Measurements from ENCODE around the gene NET1.

Gene NET1

GRCh38 chr10:5493691-5494090 is 81.3 kb downstream of the NET1 start:
- H3K9ac ChIP-seq = no peak overlapping the region
- no peak overlapping the region for H2AFZ ChIP-seq (ENCODE audit: low read depth)
- no peak overlapping the region for H3K27ac ChIP-seq
- no peaks in the 10 kb centered on the region for H3K27me3 ChIP-seq (ENCODE audit: insufficient read depth, low read depth)
- no peak overlapping the region for H3K4me3 ChIP-seq (IDR thresholded peaks at IDR 0.05; ENCODE audit: insufficient read depth, low read depth, low read length)
- H3K79me2 ChIP-seq (ENCODE audit: insufficient read depth, low read depth) = no peaks in the 10 kb centered on the region
- H3K4me1 ChIP-seq (ENCODE audit: low read depth, poor library complexity, severe bottlenecking) = no peaks in the 10 kb centered on the region
- no peak overlapping the region for H3K4me2 ChIP-seq
- no peaks in the 10 kb centered on the region for H4K20me1 ChIP-seq (ENCODE audit: insufficient read depth)
- TF ChIP-seq, protein P1, sequence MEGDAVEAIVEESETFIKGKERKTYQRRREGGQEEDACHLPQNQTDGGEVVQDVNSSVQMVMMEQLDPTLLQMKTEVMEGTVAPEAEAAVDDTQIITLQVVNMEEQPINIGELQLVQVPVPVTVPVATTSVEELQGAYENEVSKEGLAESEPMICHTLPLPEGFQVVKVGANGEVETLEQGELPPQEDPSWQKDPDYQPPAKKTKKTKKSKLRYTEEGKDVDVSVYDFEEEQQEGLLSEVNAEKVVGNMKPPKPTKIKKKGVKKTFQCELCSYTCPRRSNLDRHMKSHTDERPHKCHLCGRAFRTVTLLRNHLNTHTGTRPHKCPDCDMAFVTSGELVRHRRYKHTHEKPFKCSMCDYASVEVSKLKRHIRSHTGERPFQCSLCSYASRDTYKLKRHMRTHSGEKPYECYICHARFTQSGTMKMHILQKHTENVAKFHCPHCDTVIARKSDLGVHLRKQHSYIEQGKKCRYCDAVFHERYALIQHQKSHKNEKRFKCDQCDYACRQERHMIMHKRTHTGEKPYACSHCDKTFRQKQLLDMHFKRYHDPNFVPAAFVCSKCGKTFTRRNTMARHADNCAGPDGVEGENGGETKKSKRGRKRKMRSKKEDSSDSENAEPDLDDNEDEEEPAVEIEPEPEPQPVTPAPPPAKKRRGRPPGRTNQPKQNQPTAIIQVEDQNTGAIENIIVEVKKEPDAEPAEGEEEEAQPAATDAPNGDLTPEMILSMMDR (conservative IDR thresholded peaks at IDR 0.05; ENCODE audit: low read depth, low read length) = no peak
- no peaks in the 10 kb centered on the region for H3K36me3 ChIP-seq (ENCODE audit: insufficient read depth)

DNA sequence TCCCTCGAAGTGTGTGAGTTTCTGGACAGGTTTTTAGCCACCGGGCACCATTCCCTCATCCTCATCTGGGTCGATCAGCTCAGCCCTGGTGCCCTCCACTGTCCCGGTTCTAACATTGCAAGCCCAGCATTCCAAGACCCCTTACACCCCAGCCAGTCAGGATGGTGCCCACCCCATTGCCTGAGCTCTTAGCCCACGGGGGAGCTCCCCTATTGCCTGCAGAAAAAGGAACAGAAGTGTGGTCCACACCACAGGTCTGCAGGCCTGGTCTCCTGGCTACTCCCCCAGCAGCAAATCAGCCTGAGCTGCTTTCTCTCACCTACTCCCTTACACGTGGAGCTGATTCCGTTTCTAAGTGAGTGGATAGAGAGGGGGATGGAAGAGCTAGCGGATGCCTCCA is 82.3 kb downstream of the NET1 start:
- Histone ChIP-seq H3K79me2 (ENCODE audit: insufficient read depth, low read depth) (no peaks in the 10 kb centered on the region), H3K27me3 (ENCODE audit: insufficient read depth, low read depth) (no peaks in the 10 kb centered on the region), H2AFZ (ENCODE audit: low read depth) (no peak overlapping the region), H3K36me3 (ENCODE audit: insufficient read depth) (no peaks in the 10 kb centered on the region), H4K20me1 (ENCODE audit: insufficient read depth) (no peaks in the 10 kb centered on the region), H3K9ac (no peak overlapping the region), H3K4me2 (no peak overlapping the region), H3K4me3 (IDR thresholded peaks at IDR 0.05; ENCODE audit: insufficient read depth, low read depth, low read length) (no peak overlapping the region), H3K27ac (no peak overlapping the region), H3K4me1 (ENCODE audit: low read depth, poor library complexity, severe bottlenecking) (no peaks in the 10 kb centered on the region)
- TF ChIP-seq, protein P1 (conservative IDR thresholded peaks at IDR 0.05; ENCODE audit: low read depth, low read length) = no peak

DNA sequence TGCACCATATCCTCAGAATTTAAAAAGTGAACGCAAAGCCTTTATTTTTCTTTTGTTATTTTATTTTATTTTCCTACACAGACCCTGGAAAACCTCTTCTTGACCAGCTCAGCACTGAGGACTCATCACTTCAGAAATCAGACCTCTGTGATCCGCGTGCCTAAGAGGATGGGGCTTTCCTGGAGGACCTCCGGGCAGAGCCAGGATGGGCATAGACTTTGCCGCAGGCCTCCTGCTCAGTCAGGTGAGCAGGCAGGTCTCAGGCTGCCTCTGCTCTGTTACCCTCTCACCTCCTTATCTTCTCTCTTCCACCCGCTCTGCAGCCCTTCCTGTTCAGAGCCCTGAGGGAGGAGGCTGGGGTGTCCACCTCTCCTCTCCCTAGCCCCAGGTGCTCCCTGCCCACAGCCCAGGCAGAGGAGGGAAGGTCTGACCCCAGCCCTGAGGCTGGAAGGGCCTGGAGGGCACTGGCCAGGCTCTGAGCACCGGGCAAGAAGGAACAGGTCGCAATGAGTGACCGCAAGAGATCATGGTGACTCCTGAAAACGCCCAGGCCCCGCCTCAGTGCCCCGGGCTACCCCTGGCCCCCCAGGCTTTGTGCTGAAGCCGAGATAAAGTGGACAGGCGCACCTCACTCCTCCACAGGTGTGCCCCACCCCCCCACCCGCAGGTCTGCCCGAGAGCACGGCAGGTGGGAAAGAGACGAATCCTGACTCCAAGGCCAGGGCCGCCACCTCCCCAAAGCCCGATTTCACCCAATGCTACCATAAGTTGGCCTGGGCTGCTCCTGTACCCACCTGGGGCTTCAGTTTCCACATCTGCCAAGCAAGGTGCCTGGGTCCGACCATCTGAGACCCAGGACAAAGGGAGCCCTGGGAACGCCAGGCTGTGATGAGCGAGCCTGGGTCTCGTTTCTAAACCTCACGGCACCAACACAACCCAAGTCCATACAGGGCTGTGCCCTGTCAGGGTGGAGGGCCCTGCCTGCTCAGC is 84.2 kb downstream of the NET1 start:
- H3K79me2 ChIP-seq (ENCODE audit: insufficient read depth, low read depth) = no peaks in the 10 kb centered on the region
- H3K4me1 ChIP-seq (ENCODE audit: low read depth, poor library complexity, severe bottlenecking) = no peaks in the 10 kb centered on the region
- no peak overlapping the region for H2AFZ ChIP-seq (ENCODE audit: low read depth)
- H3K36me3 ChIP-seq (ENCODE audit: insufficient read depth) = no peaks in the 10 kb centered on the region
- H3K4me3 ChIP-seq (IDR thresholded peaks at IDR 0.05; ENCODE audit: insufficient read depth, low read depth, low read length) = no peak overlapping the region
- H3K27ac ChIP-seq = no peak overlapping the region
- H3K9ac ChIP-seq = no peak overlapping the region
- TF ChIP-seq, protein P1 (conservative IDR thresholded peaks at IDR 0.05; ENCODE audit: low read depth, low read length) = no peak
- H3K27me3 ChIP-seq (ENCODE audit: insufficient read depth, low read depth) = no peaks in the 10 kb centered on the region
- no peak overlapping the region for H3K4me2 ChIP-seq
- no peaks in the 10 kb centered on the region for H4K20me1 ChIP-seq (ENCODE audit: insufficient read depth)

DNA sequence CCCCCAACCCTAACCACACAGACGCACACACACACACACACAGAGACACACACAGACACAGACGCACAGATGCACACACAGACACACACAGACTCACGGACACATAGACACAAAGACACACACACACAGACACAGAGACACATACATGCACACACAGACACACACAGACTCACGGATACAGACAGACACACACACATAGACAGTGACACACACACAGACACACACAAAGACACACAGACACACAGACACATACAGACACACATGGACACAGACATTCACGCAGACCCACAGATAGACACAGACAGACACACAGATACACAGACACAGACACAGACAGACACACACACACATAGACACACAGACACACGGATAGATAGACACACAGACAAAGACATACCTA is 84.9 kb downstream of the NET1 start:
- Histone ChIP-seq H3K36me3 (ENCODE audit: insufficient read depth) (no peaks in the 10 kb centered on the region), H3K79me2 (ENCODE audit: insufficient read depth, low read depth) (no peaks in the 10 kb centered on the region), H4K20me1 (ENCODE audit: insufficient read depth) (no peaks in the 10 kb centered on the region), H3K27me3 (ENCODE audit: insufficient read depth, low read depth) (no peaks in the 10 kb centered on the region), H3K9ac (no peak overlapping the region), H3K4me3 (IDR thresholded peaks at IDR 0.05; ENCODE audit: insufficient read depth, low read depth, low read length) (no peak overlapping the region), H3K27ac (no peak overlapping the region), H3K4me2 (no peak overlapping the region), H3K4me1 (ENCODE audit: low read depth, poor library complexity, severe bottlenecking) (no peaks in the 10 kb centered on the region), H2AFZ (ENCODE audit: low read depth) (no peak overlapping the region)
- TF ChIP-seq, protein P1 (conservative IDR thresholded peaks at IDR 0.05; ENCODE audit: low read depth, low read length) = no peak

Measured in KMS-11 (cell line).